ENCODE measurements around the gene SGIP1. TPM values are rescaled to one million over a fixed set of nuclear protein-coding genes. Genes with fewer than 3 reads are reported as not detected.

The SGIP1 gene
- polyA plus RNA-seq, 1 donor = 15.2 TPM

GRCh38 chr1:66626261-66626660 lies 92.3 kb downstream of the SGIP1 start:
- Histone ChIP-seq H3K4me1 (ENCODE audit: control insufficient read depth, insufficient read depth, low read length) (no peaks in the 10 kb centered on the region), H3K4me3 (ENCODE audit: low read length) (no peak overlapping the region), H3K9me3 (ENCODE audit: control insufficient read depth, low read depth, low read length) (no peaks in the 10 kb centered on the region), H3K27ac (ENCODE audit: low read length) (no peak overlapping the region), H3K27me3 (ENCODE audit: control insufficient read depth, insufficient read depth, low read length) (no peaks in the 10 kb centered on the region), H3K36me3 (ENCODE audit: control insufficient read depth, insufficient read depth, low read length) (no peaks in the 10 kb centered on the region)
- DNase-seq = no peak

GRCh38 chr1:66628926-66629325 lies 95.0 kb downstream of the SGIP1 start:
- WGBS (ENCODE audit: insufficient coverage, low lambda C conversion rate) = no CpG with 5 or more reads among the region's 1 CpG
- Histone ChIP-seq H3K9me3 (ENCODE audit: control insufficient read depth, low read depth, low read length) (no peaks in the 10 kb centered on the region), H3K4me1 (ENCODE audit: control insufficient read depth, insufficient read depth, low read length) (no peaks in the 10 kb centered on the region), H3K4me3 (ENCODE audit: low read length) (no peak overlapping the region), H3K27me3 (ENCODE audit: control insufficient read depth, insufficient read depth, low read length) (no peaks in the 10 kb centered on the region), H3K36me3 (ENCODE audit: control insufficient read depth, insufficient read depth, low read length) (no peaks in the 10 kb centered on the region), H3K27ac (ENCODE audit: low read length) (no peak overlapping the region)
- DNase-seq = no peak

GRCh38 chr1:66633159-66633558 lies 99.2 kb downstream of the SGIP1 start:
- Histone ChIP-seq H3K4me1 (ENCODE audit: control insufficient read depth, insufficient read depth, low read length) (no peaks in the 10 kb centered on the region), H3K36me3 (ENCODE audit: control insufficient read depth, insufficient read depth, low read length) (no peaks in the 10 kb centered on the region), H3K4me3 (ENCODE audit: low read length) (no peak overlapping the region), H3K27ac (ENCODE audit: low read length) (no peak overlapping the region), H3K27me3 (ENCODE audit: control insufficient read depth, insufficient read depth, low read length) (no peaks in the 10 kb centered on the region), H3K9me3 (ENCODE audit: control insufficient read depth, low read depth, low read length) (no peaks in the 10 kb centered on the region)
- no peak for DNase-seq
- WGBS (ENCODE audit: insufficient coverage, low lambda C conversion rate) = no CpG with 5 or more reads among the region's 1 CpG

GRCh38 chr1:66637146-66637545 lies 103.2 kb downstream of the SGIP1 start:
- Histone ChIP-seq H3K36me3 (ENCODE audit: control insufficient read depth, insufficient read depth, low read length) (no peaks in the 10 kb centered on the region), H3K9me3 (ENCODE audit: control insufficient read depth, low read depth, low read length) (no peaks in the 10 kb centered on the region), H3K27me3 (ENCODE audit: control insufficient read depth, insufficient read depth, low read length) (no peaks in the 10 kb centered on the region), H3K4me3 (ENCODE audit: low read length) (no peak overlapping the region), H3K27ac (ENCODE audit: low read length) (no peak overlapping the region), H3K4me1 (ENCODE audit: control insufficient read depth, insufficient read depth, low read length) (no peaks in the 10 kb centered on the region)
- DNase-seq = no peak
- WGBS (ENCODE audit: insufficient coverage, low lambda C conversion rate) = no CpG with 5 or more reads among the region's 1 CpG

- Histone ChIP-seq H3K27me3 (ENCODE audit: control insufficient read depth, insufficient read depth, low read length) (no peaks in the 10 kb centered on the region), H3K36me3 (ENCODE audit: control insufficient read depth, insufficient read depth, low read length) (no peaks in the 10 kb centered on the region), H3K4me1 (ENCODE audit: control insufficient read depth, insufficient read depth, low read length) (no peaks in the 10 kb centered on the region), H3K27ac (ENCODE audit: low read length) (no peak overlapping the region), H3K9me3 (ENCODE audit: control insufficient read depth, low read depth, low read length) (no peaks in the 10 kb centered on the region), H3K4me3 (ENCODE audit: low read length) (no peak overlapping the region)
- DNase-seq = no peak
- 95% methylated on average over 2 of the region's 4 CpGs for WGBS (ENCODE audit: insufficient coverage, low lambda C conversion rate)
Measured at GRCh38 chr1:66641891-66642473, 108.0 kb downstream of the SGIP1 start.

- H3K27me3 ChIP-seq (ENCODE audit: control insufficient read depth, insufficient read depth, low read length) = no peaks in the 10 kb centered on the region
- no peaks in the 10 kb centered on the region for H3K4me1 ChIP-seq (ENCODE audit: control insufficient read depth, insufficient read depth, low read length)
- DNase-seq = no peak
- WGBS (ENCODE audit: insufficient coverage, low lambda C conversion rate) = no CpG with 5 or more reads among the region's 3 CpGs
- H3K36me3 ChIP-seq (ENCODE audit: control insufficient read depth, insufficient read depth, low read length) = no peaks in the 10 kb centered on the region
- no peak overlapping the region for H3K4me3 ChIP-seq (ENCODE audit: low read length)
- H3K9me3 ChIP-seq (ENCODE audit: control insufficient read depth, low read depth, low read length) = no peaks in the 10 kb centered on the region
- no peak overlapping the region for H3K27ac ChIP-seq (ENCODE audit: low read length)
Measured at GRCh38 chr1:66642992-66643391, 109.0 kb downstream of the SGIP1 start.

GRCh38 chr1:66644331-66644730 lies 110.4 kb downstream of the SGIP1 start:
- WGBS (ENCODE audit: insufficient coverage, low lambda C conversion rate) = 80% methylated on average over 2 of the region's 3 CpGs
- DNase-seq = no peak
- H3K4me3 ChIP-seq (ENCODE audit: low read length) = no peak overlapping the region
- H3K36me3 ChIP-seq (ENCODE audit: control insufficient read depth, insufficient read depth, low read length) = no peaks in the 10 kb centered on the region
- no peaks in the 10 kb centered on the region for H3K27me3 ChIP-seq (ENCODE audit: control insufficient read depth, insufficient read depth, low read length)
- no peaks in the 10 kb centered on the region for H3K4me1 ChIP-seq (ENCODE audit: control insufficient read depth, insufficient read depth, low read length)
- H3K9me3 ChIP-seq (ENCODE audit: control insufficient read depth, low read depth, low read length) = no peaks in the 10 kb centered on the region
- no peak overlapping the region for H3K27ac ChIP-seq (ENCODE audit: low read length)

- Histone ChIP-seq H3K4me1 (ENCODE audit: control insufficient read depth, insufficient read depth, low read length) (no peaks in the 10 kb centered on the region), H3K9me3 (ENCODE audit: control insufficient read depth, low read depth, low read length) (no peaks in the 10 kb centered on the region), H3K4me3 (ENCODE audit: low read length) (no peak overlapping the region), H3K36me3 (ENCODE audit: control insufficient read depth, insufficient read depth, low read length) (no peaks in the 10 kb centered on the region), H3K27me3 (ENCODE audit: control insufficient read depth, insufficient read depth, low read length) (no peaks in the 10 kb centered on the region), H3K27ac (ENCODE audit: low read length) (no peak overlapping the region)
- no CpG with 5 or more reads among the region's 2 CpGs for WGBS (ENCODE audit: insufficient coverage, low lambda C conversion rate)
- DNase-seq = no peak
Measured at GRCh38 chr1:66648901-66649595, 115.1 kb downstream of the SGIP1 start.

- Histone ChIP-seq H3K9me3 (ENCODE audit: control insufficient read depth, low read depth, low read length) (no peaks in the 10 kb centered on the region), H3K4me3 (ENCODE audit: low read length) (no peak overlapping the region), H3K27ac (ENCODE audit: low read length) (no peak overlapping the region), H3K27me3 (ENCODE audit: control insufficient read depth, insufficient read depth, low read length) (no peaks in the 10 kb centered on the region), H3K4me1 (ENCODE audit: control insufficient read depth, insufficient read depth, low read length) (no peaks in the 10 kb centered on the region), H3K36me3 (ENCODE audit: control insufficient read depth, insufficient read depth, low read length) (no peaks in the 10 kb centered on the region)
- DNase-seq = no peak
- no CpG with 5 or more reads among the region's 2 CpGs for WGBS (ENCODE audit: insufficient coverage, low lambda C conversion rate)
Measured at GRCh38 chr1:66652556-66652955, 118.6 kb downstream of the SGIP1 start.

GRCh38 chr1:66654643-66655042 lies 120.7 kb downstream of the SGIP1 start:
- H3K36me3 ChIP-seq (ENCODE audit: control insufficient read depth, insufficient read depth, low read length) = no peaks in the 10 kb centered on the region
- no peak overlapping the region for H3K4me3 ChIP-seq (ENCODE audit: low read length)
- H3K27me3 ChIP-seq (ENCODE audit: control insufficient read depth, insufficient read depth, low read length) = no peaks in the 10 kb centered on the region
- H3K27ac ChIP-seq (ENCODE audit: low read length) = no peak overlapping the region
- no peaks in the 10 kb centered on the region for H3K9me3 ChIP-seq (ENCODE audit: control insufficient read depth, low read depth, low read length)
- H3K4me1 ChIP-seq (ENCODE audit: control insufficient read depth, insufficient read depth, low read length) = no peaks in the 10 kb centered on the region
- no peak for DNase-seq

GRCh38 chr1:66671455-66671854 lies 137.5 kb downstream of the SGIP1 start:
- no peak for DNase-seq
- no peaks in the 10 kb centered on the region for H3K27me3 ChIP-seq (ENCODE audit: control insufficient read depth, insufficient read depth, low read length)
- no peak overlapping the region for H3K4me3 ChIP-seq (ENCODE audit: low read length)
- H3K4me1 ChIP-seq (ENCODE audit: control insufficient read depth, insufficient read depth, low read length) = no peaks in the 10 kb centered on the region
- H3K36me3 ChIP-seq (ENCODE audit: control insufficient read depth, insufficient read depth, low read length) = no peaks in the 10 kb centered on the region
- H3K9me3 ChIP-seq (ENCODE audit: control insufficient read depth, low read depth, low read length) = no peaks in the 10 kb centered on the region
- H3K27ac ChIP-seq (ENCODE audit: low read length) = no peak overlapping the region
- no CpG with 5 or more reads among the region's 1 CpG for WGBS (ENCODE audit: insufficient coverage, low lambda C conversion rate)

Measured in large intestine (tissue), 3 donors.